HCT116 (cell line): Measurements from ENCODE around the gene NDUFB10.

Experiments used
- ATF3 ChIP-seq: IDR thresholded peaks from 2 replicates; pipeline ENCODE4 v1.6.1; 2012
- CBX3 ChIP-seq: IDR thresholded peaks from 2 replicates; pipeline ENCODE4 v1.6.1; 2012; ENCODE audit warnings: low read depth
- CTCF ChIP-seq, 3 experiments: fragments of 200-600 bp in 1 of 3; sonication (generic) in 1 of 3; IDR thresholded peaks in 2 of 3; conservative IDR thresholded peaks in 1 of 3; 2 replicates each; pipeline ENCODE4 v1.5.1; 2012 to 2017; ENCODE audit warnings: low read depth in 2 of 3, low read length in 2 of 3, antibody characterized with exemption in 1 of 3, borderline replicate concordance in 1 of 3, control low read depth in 1 of 3, mild to moderate bottlenecking in 1 of 3, mixed read lengths in 1 of 3, mixed run types in 1 of 3, moderate library complexity in 1 of 3; ENCODE audit not compliant: insufficient read depth in 1 of 3
- EZH2 ChIP-seq: fragments of 200-600 bp; sonication (generic); IDR thresholded peaks from 2 replicates; pipeline ENCODE4 v1.6.1; 2017; ENCODE audit warnings: antibody characterized with exemption, mixed run types
- POLR2AphosphoS5 ChIP-seq: IDR thresholded peaks from 2 replicates; pipeline ENCODE4 v1.6.1; 2011; ENCODE audit warnings: mild to moderate bottlenecking, low read depth, low read length, moderate library complexity
- REST ChIP-seq: IDR thresholded peaks from 2 replicates; pipeline ENCODE4 v1.6.1; 2012; ENCODE audit warnings: low read depth
- ZBTB33 ChIP-seq: IDR thresholded peaks from 2 replicates; pipeline ENCODE4 v1.6.1; 2011; ENCODE audit warnings: mild to moderate bottlenecking, low read length, moderate library complexity; ENCODE audit not compliant: insufficient replicate concordance; ENCODE audit errors: extremely low read depth

GRCh38 chr16:1950559-1950958 is 8.8 kb upstream of the NDUFB10 start:
- TF ChIP-seq EZH2 (no peak), CTCF (IDR thresholded peaks at IDR 0.05 in 2 of 3, conservative IDR thresholded peaks at IDR 0.05 in 1 of 3; ENCODE audit: borderline replicate concordance in 1 of 3, insufficient read depth in 1 of 3, low read depth in 2 of 3, low read length in 2 of 3) (no peak), POLR2AphosphoS5 (no peak), ZBTB33 (no peak), ATF3 (no peak), REST (no peak), CBX3 (no peak)
